Small intestine (tissue), 7 donors: ENCODE measurements around the gene PEAK1. TPM values are rescaled to one million over a fixed set of nuclear protein-coding genes. Genes with fewer than 3 reads are reported as not detected.

Experiments
- DNase-seq, 2 donors: peaks; one replicate each; pipeline versions ENCODE4 v3.0.0 to v3.0.0-alpha.2; 2013
- FAIRE-seq: peaks from 2 replicates; lab custom pipeline; 2012; peaks lifted over from hg19 to GRCh38; lab: Jason Lieb, UNC
- H3K27ac ChIP-seq, 3 donors: one replicate each; pipeline ENCODE4 v1.5.1; 2013; ENCODE audit warnings: low read length in 2 of 3, mild to moderate bottlenecking in 2 of 3, control low read depth in 1 of 3, inconsistent platforms in 1 of 3, low read depth in 1 of 3, moderate library complexity in 1 of 3
- H3K27me3 ChIP-seq, 3 donors: one replicate each; pipeline ENCODE4 v1.6.1; 2013; ENCODE audit warnings: low read length in 3 of 3, inconsistent platforms in 1 of 3; ENCODE audit not compliant: control insufficient read depth in 3 of 3, insufficient read depth in 3 of 3
- H3K36me3 ChIP-seq, 3 donors: one replicate each; pipeline ENCODE4 v1.6.1; 2013; ENCODE audit warnings: low read length in 3 of 3, inconsistent platforms in 1 of 3, low read depth in 1 of 3, mild to moderate bottlenecking in 1 of 3, moderate library complexity in 1 of 3; ENCODE audit not compliant: control insufficient read depth in 3 of 3, insufficient read depth in 2 of 3
- H3K4me1 ChIP-seq, 3 donors: one replicate each; pipeline ENCODE4 v1.6.1; 2013; ENCODE audit warnings: low read length in 2 of 3, inconsistent platforms in 1 of 3, low read depth in 1 of 3, mild to moderate bottlenecking in 1 of 3, moderate library complexity in 1 of 3; ENCODE audit not compliant: control insufficient read depth in 3 of 3, insufficient read depth in 2 of 3
- H3K4me3 ChIP-seq, 3 donors: one replicate each; pipeline ENCODE4 v1.5.1; 2013; ENCODE audit warnings: low read length in 3 of 3, control low read depth in 1 of 3, inconsistent platforms in 1 of 3, low read depth in 1 of 3, mild to moderate bottlenecking in 1 of 3, moderate library complexity in 1 of 3
- H3K9me3 ChIP-seq, 2 donors: one replicate each; pipeline ENCODE4 v1.6.1; 2013; ENCODE audit warnings: low read depth in 1 of 2, low read length in 1 of 2; ENCODE audit not compliant: control insufficient read depth in 2 of 2, insufficient read depth in 1 of 2
- WGBS, 3 donors: extraction: QIAGEN DNeasy Blood & Tissue Kit; methylation state at CpG; one replicate each; pipeline ENCODE4 v1.1.7; 2013; 5-methylcytosine and 5-hydroxymethylcytosine counted together
- polyA plus RNA-seq, 4 donors: library from polyadenylated mRNA; stranded (reverse) in 3 of 4; unstranded in 1 of 4; fragments of 200-250 nt in 3 of 4; fragments of 120-200 nt in 1 of 4; gene quantifications; one replicate each; pipeline versions ENCODE4 v1.2.1 to v1.2.3, GENCODE V29; 2013
- donor health status: healthy with polysubstance abuse.
- donor health status: control.
- donor health status: control.
- donor health status: Bipolar disorder and iron deficiency.
- donor health status: healthy.

The PEAK1 gene
- polyA plus RNA-seq, 4 donors = 1.4 to 24.8 (median 5.3) TPM

DNA sequence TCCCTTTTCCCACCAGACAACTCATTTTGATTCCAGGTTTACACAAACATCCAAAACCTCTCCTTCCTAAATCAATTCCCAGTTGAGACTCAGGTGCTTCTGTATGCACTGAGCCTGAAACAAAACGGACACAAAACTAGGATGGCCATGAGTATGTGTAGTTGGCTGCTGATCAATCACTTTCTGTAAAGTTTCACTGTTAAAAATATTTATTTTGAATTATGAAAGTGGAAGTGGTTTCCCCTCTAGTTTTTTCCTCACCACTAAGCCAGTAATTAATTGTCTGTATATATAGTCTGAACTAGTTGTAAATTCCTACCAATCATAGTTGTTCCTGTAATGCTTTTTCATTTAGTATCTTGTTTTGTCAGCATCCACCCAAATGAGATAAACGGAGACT is 297.3 kb downstream of the PEAK1 start:
- H3K27ac ChIP-seq = no peak overlapping the region
- 49 to 67% (median 56%) methylated on average over 2 of the region's 2 CpGs for WGBS, 3 donors

DNA sequence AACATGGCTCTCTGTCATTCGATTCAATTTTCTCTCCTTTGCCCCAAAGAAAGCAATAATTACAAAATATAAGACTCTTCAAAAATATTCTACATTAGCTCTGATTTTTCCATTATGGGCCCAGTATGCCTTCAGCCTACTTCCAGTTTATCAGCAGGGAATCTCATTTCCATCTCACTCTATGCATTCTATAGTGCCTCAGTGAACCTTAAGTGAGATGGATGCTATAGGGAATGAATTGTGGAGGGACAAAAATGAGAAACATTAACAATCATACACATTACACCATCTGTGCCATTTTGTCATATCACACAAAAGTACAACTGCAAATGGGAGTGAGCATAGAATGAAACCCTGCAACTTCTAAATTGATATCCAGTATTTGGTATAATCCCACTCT is 298.3 kb downstream of the PEAK1 start:
- DNase-seq (no peak), FAIRE-seq (no peak)
- Histone ChIP-seq H3K27me3 (no peaks in the 10 kb centered on the region), H3K27ac (no peak overlapping the region), H3K4me1 (peaks cover 0 to 5% (median 0%) of the 10 kb centered on the region in 3 donors), H3K36me3 (peaks cover 0 to 2% (median 0%) of the 10 kb centered on the region in 3 donors), H3K9me3 (no peaks in the 10 kb centered on the region), H3K4me3 (no peak overlapping the region)
- 92 to 94% (median 93%) methylated on average over 1 of the region's 1 CpG for WGBS, 3 donors

More for the DNA sequence above, 297.3 kb downstream of the PEAK1 start:
- no peaks in the 10 kb centered on the region for H3K27me3 ChIP-seq
- peaks cover 0 to 13% (median 2%) of the 10 kb centered on the region in 3 donors for H3K4me1 ChIP-seq
- H3K4me3 ChIP-seq = no peak overlapping the region
- H3K9me3 ChIP-seq = no peaks in the 10 kb centered on the region
- DNase-seq (no peak), FAIRE-seq (no peak)
- H3K36me3 ChIP-seq = peaks cover 0 to 2% (median 0%) of the 10 kb centered on the region in 3 donors

DNA sequence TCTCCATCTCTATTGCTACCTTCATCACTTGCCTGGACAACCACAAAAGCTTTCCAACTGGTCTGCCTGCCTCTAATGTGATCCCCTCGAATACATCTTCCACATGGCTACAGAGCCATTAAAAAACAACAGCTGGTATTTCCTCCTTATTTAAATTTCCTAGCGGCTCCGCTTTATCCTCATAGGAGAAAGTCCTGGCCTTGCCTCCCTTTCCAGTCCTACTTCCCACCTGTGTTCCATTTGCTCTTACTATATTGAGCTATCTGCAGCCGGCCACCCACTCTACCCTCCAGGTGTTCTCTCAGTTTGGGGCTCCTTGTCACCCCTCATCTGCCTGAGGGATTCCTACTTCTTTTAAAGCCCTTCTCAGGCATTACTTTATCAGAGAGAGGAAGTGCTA is 299.3 kb downstream of the PEAK1 start:
- H3K4me1 ChIP-seq = peaks cover 0 to 6% (median 0%) of the 10 kb centered on the region in 3 donors
- H3K27ac ChIP-seq = no peak overlapping the region
- H3K36me3 ChIP-seq = peaks cover 0 to 2% (median 0%) of the 10 kb centered on the region in 3 donors
- no peak for FAIRE-seq
- H3K9me3 ChIP-seq = no peaks in the 10 kb centered on the region
- WGBS, 3 donors = 93 to 94% (median 94%) methylated on average over 4 of the region's 4 CpGs
- no peak for DNase-seq
- H3K27me3 ChIP-seq = no peaks in the 10 kb centered on the region
- no peak overlapping the region for H3K4me3 ChIP-seq

GRCh38 chr15:77119446-77119845 is 300.5 kb downstream of the PEAK1 start:
- peaks cover 0 to 7% (median 5%) of the 10 kb centered on the region in 3 donors for H3K36me3 ChIP-seq
- H3K27me3 ChIP-seq = no peaks in the 10 kb centered on the region
- DNase-seq = no peak
- H3K4me1 ChIP-seq = peaks cover 0 to 7% (median 0%) of the 10 kb centered on the region in 3 donors
- WGBS, 3 donors = 19 to 36% (median 32%) methylated on average over 1 of the region's 1 CpG
- no peak for FAIRE-seq
- no peak overlapping the region for H3K4me3 ChIP-seq
- no peaks in the 10 kb centered on the region for H3K9me3 ChIP-seq
- H3K27ac ChIP-seq = no peak overlapping the region

- 38 to 53% (median 47%) methylated on average over 3 of the region's 3 CpGs for WGBS, 3 donors
- Histone ChIP-seq H3K9me3 (no peaks in the 10 kb centered on the region), H3K27ac (no peak overlapping the region), H3K27me3 (no peaks in the 10 kb centered on the region), H3K4me1 (peaks cover 0 to 11% (median 0%) of the 10 kb centered on the region in 3 donors), H3K4me3 (no peak overlapping the region), H3K36me3 (peaks cover 0 to 12% (median 8%) of the 10 kb centered on the region in 3 donors)
- FAIRE-seq (no peak), DNase-seq (peak; percentile 74 to 81)
These were observed 301.0 kb downstream of the PEAK1 start for GRCh38 chr15:77118882-77119321.

- H3K27ac ChIP-seq = no peak overlapping the region
- no peak overlapping the region for H3K4me3 ChIP-seq
- no peaks in the 10 kb centered on the region for H3K9me3 ChIP-seq
- H3K4me1 ChIP-seq = peaks cover 0 to 18% (median 0%) of the 10 kb centered on the region in 3 donors
- no peaks in the 10 kb centered on the region for H3K27me3 ChIP-seq
- 84 to 91% (median 90%) methylated on average over 4 of the region's 4 CpGs for WGBS, 3 donors
- DNase-seq (no peak), FAIRE-seq (no peak)
- H3K36me3 ChIP-seq = peaks cover 0 to 15% (median 7%) of the 10 kb centered on the region in 3 donors
These were observed 304.7 kb downstream of the PEAK1 start for GRCh38 chr15:77115179-77115578.

- Histone ChIP-seq H3K4me1 (peaks cover 0 to 16% (median 0%) of the 10 kb centered on the region in 3 donors), H3K9me3 (no peaks in the 10 kb centered on the region), H3K27ac (peak overlapping the region in 1 of 3 donors; percentile 81), H3K4me3 (peak overlapping the region in 1 of 3 donors; percentile 27), H3K27me3 (no peaks in the 10 kb centered on the region), H3K36me3 (peaks cover 0 to 15% (median 7%) of the 10 kb centered on the region in 3 donors)
- FAIRE-seq (no peak), DNase-seq (peak; percentile 10 to 76)
- WGBS, 3 donors = 74 to 83% (median 79%) methylated on average over 2 of the region's 2 CpGs
These were observed 306.9 kb downstream of the PEAK1 start for GRCh38 chr15:77112838-77113504.

GRCh38 chr15:77111789-77112188 is 308.1 kb downstream of the PEAK1 start:
- no peaks in the 10 kb centered on the region for H3K27me3 ChIP-seq
- FAIRE-seq = no peak
- H3K36me3 ChIP-seq = peaks cover 0 to 17% (median 7%) of the 10 kb centered on the region in 3 donors
- DNase-seq = no peak
- H3K9me3 ChIP-seq = no peaks in the 10 kb centered on the region
- peak overlapping the region in 1 of 3 donors; percentile 27 for H3K4me3 ChIP-seq
- WGBS, 3 donors = 94 to 98% (median 96%) methylated on average over 3 of the region's 3 CpGs
- H3K4me1 ChIP-seq = peaks cover 0 to 16% (median 0%) of the 10 kb centered on the region in 3 donors
- H3K27ac ChIP-seq = peak overlapping the region in 1 of 3 donors; percentile 71
